HCT116 (cell line): ENCODE measurements around the gene RUNX2. TPM values are rescaled to one million over a fixed set of nuclear protein-coding genes. Genes with fewer than 3 reads are reported as not detected.

ENCODE experiments used
- ATAC-seq: fragments of 200-7000 bp; cut with Tn5 transposase; 2 replicates; pipeline ENCODE4 v1.9.1; 2020; ENCODE audit warnings: mild to moderate bottlenecking, moderate library complexity
- BruUV-seq: library from RNA; stranded (reverse); fragments of 400-500 nt; replicated peaks from 2 replicates; lab custom pipeline; 2021; lab: Mats Ljungman, UMichigan
- CTCF ChIA-PET: fragments of 300-600 bp; sonication (Branson Sonifier 250); formaldehyde crosslinking; loops from one replicate; lab custom pipeline; 2021; ENCODE audit warnings: antibody characterized with exemption; lab: Charles Lee
- POLR2A ChIA-PET: fragments of 300-600, 350-600 bp; sonication (Branson Sonifier 250); formaldehyde crosslinking; loops from one replicate; lab custom pipeline; 2021; ENCODE audit warnings: antibody characterized with exemption; lab: Charles Lee
- RAD21 ChIA-PET, 2 experiments: fragments of 300-600 bp; sonication (Branson Sonifier 250); formaldehyde crosslinking; loops; one replicate each; lab custom pipeline; 2023; ENCODE audit warnings: low total read pairs in 2 of 2; ENCODE audit not compliant: uncharacterized antibody in 2 of 2, unreplicated experiment in 2 of 2, low non-redundant PET in 1 of 2; lab: Charles Lee
- DNase-seq: peaks from one replicate; pipeline ENCODE4 v3.0.0-alpha.2; 2010; ENCODE audit warnings: low read depth, low spot score
- H2AFZ ChIP-seq: fragments of 200-600 bp; shearing (Covaris generic), sonication (generic); 2 replicates; pipeline ENCODE4 v1.6.1; 2017; ENCODE audit warnings: low read depth, mixed run types, mixed read lengths, antibody characterized with exemption, low read length; ENCODE audit not compliant: poor library complexity, severe bottlenecking
- H3K27ac ChIP-seq: 2 replicates; pipeline ENCODE4 v1.5.1; 2012; ENCODE audit warnings: low read depth, low read length
- H3K27me3 ChIP-seq: fragments of 200-600 bp; sonication (generic); 2 replicates; pipeline ENCODE4 v1.6.1; 2016; ENCODE audit warnings: mixed run types, low read length, mixed read lengths; ENCODE audit not compliant: insufficient read depth
- H3K36me3 ChIP-seq, 2 experiments: fragments of 200-500 bp in 1 of 2; fragments of 200-600 bp in 1 of 2; sonication (Bioruptor generic) in 1 of 2; sonication (generic) in 1 of 2; 2 replicates each; pipeline versions ENCODE4 v1.5.1 to v1.6.1; 2014 to 2016; ENCODE audit warnings: low read length in 2 of 2, inconsistent platforms in 1 of 2, mixed read lengths in 1 of 2, mixed run types in 1 of 2; ENCODE audit not compliant: insufficient read depth in 2 of 2, control insufficient read depth in 1 of 2
- H3K4me1 ChIP-seq, 2 experiments: fragments of 200-600 bp in 1 of 2; sonication (generic) in 1 of 2; 2 replicates each; pipeline versions ENCODE4 v1.5.1 to v1.6.1; 2012 to 2017; ENCODE audit warnings: low read length in 2 of 2, inconsistent platforms in 1 of 2, mild to moderate bottlenecking in 1 of 2, mixed read lengths in 1 of 2, mixed run types in 1 of 2, moderate library complexity in 1 of 2; ENCODE audit not compliant: insufficient read depth in 2 of 2, control insufficient read depth in 1 of 2
- H3K4me2 ChIP-seq: fragments of 200-600 bp; sonication (generic); 2 replicates; pipeline ENCODE4 v1.6.1; 2017; ENCODE audit warnings: mixed run types, low read length, mixed read lengths
- H3K4me3 ChIP-seq, 2 experiments: fragments of 200-600 bp in 1 of 2; sonication (generic) in 1 of 2; replicated peaks in 1 of 2; 2 replicates each; pipeline ENCODE4 v1.5.1; 2011 to 2016; ENCODE audit warnings: low read length in 2 of 2, control low read depth in 1 of 2, low read depth in 1 of 2, mild to moderate bottlenecking in 1 of 2, mixed read lengths in 1 of 2, mixed run types in 1 of 2
- H3K79me2 ChIP-seq: fragments of 200-600 bp; sonication (generic); 2 replicates; pipeline ENCODE4 v1.6.1; 2017; ENCODE audit warnings: mild to moderate bottlenecking, mixed run types, low read length, moderate library complexity, mixed read lengths; ENCODE audit not compliant: insufficient read depth
- H3K9ac ChIP-seq: fragments of 200-600 bp; sonication (generic); 2 replicates; pipeline ENCODE4 v1.6.1; 2016; ENCODE audit warnings: low read length, mixed read lengths
- H3K9me2 ChIP-seq: fragments of 200-600 bp; sonication (generic), shearing (Covaris generic); 2 replicates; pipeline ENCODE4 v1.6.1; 2017; ENCODE audit warnings: mixed run types, mild to moderate bottlenecking, moderate library complexity; ENCODE audit not compliant: insufficient read depth
- H3K9me3 ChIP-seq, 2 experiments: fragments of 200-500 bp in 1 of 2; fragments of 200-600 bp in 1 of 2; sonication (Bioruptor generic) in 1 of 2; sonication (generic) in 1 of 2; 2 replicates each; pipeline ENCODE4 v1.6.1; 2014 to 2017; ENCODE audit warnings: low read length in 2 of 2, mixed read lengths in 2 of 2, inconsistent platforms in 1 of 2, low read depth in 1 of 2, mild to moderate bottlenecking in 1 of 2, mixed run types in 1 of 2, moderate library complexity in 1 of 2; ENCODE audit not compliant: control insufficient read depth in 1 of 2, insufficient read depth in 1 of 2
- H4K20me1 ChIP-seq: fragments of 200-600 bp; sonication (generic), shearing (Covaris generic); 2 replicates; pipeline ENCODE4 v1.6.1; 2017; ENCODE audit warnings: mixed run types, mild to moderate bottlenecking, moderate library complexity; ENCODE audit not compliant: insufficient read depth
- JUND ChIP-seq: IDR thresholded peaks from 2 replicates; pipeline ENCODE4 v1.6.1; 2012
- RAD21 ChIP-seq: IDR thresholded peaks from 2 replicates; pipeline ENCODE4 v1.6.1; 2012; ENCODE audit warnings: low read depth, mild to moderate bottlenecking
- SP1 ChIP-seq: IDR thresholded peaks from 2 replicates; pipeline ENCODE4 v1.6.1; 2012; ENCODE audit warnings: low read depth
- SRF ChIP-seq: IDR thresholded peaks from 2 replicates; pipeline ENCODE4 v1.6.1; 2012; ENCODE audit warnings: low read depth
- YY1 ChIP-seq: IDR thresholded peaks from 2 replicates; pipeline ENCODE4 v1.6.1; 2011; ENCODE audit warnings: low read length, low read depth, moderate library complexity, mild to moderate bottlenecking; ENCODE audit not compliant: insufficient replicate concordance; ENCODE audit errors: extremely low read depth
- ZFX ChIP-seq: fragments of 450-650 bp; IDR thresholded peaks from 2 replicates; pipeline ENCODE4 v1.6.1; 2017
- intact Hi-C: fragments of 100-400 bp; cut with micrococcal nuclease; formaldehyde crosslinking; loops from 2 replicates; pipeline ENCODE4 v1.10.0; 2022
- total RNA-seq: library from RNA; stranded (reverse); gene quantifications from one replicate; pipeline ENCODE4 v1.2.1, GENCODE V29; 2021; ENCODE audit not compliant: unreplicated experiment
- TF ChIP-seq, protein P1 (sequence below): IDR thresholded peaks from 2 replicates; pipeline ENCODE4 v1.6.1; 2012
- TF ChIP-seq, protein P2 (sequence below), 3 experiments: fragments of 200-600 bp in 1 of 3; sonication (generic) in 1 of 3; IDR thresholded peaks in 2 of 3; conservative IDR thresholded peaks in 1 of 3; 2 replicates each; pipeline ENCODE4 v1.5.1; 2012 to 2017; ENCODE audit warnings: low read depth in 2 of 3, low read length in 2 of 3, antibody characterized with exemption in 1 of 3, borderline replicate concordance in 1 of 3, control low read depth in 1 of 3, mild to moderate bottlenecking in 1 of 3, mixed read lengths in 1 of 3, mixed run types in 1 of 3, moderate library complexity in 1 of 3; ENCODE audit not compliant: insufficient read depth in 1 of 3
- TF ChIP-seq, protein P3 (sequence below): IDR thresholded peaks from 2 replicates; pipeline ENCODE4 v1.6.1; 2012; ENCODE audit warnings: low read depth

RUNX2 gene
- total RNA-seq, 1 experiment from 2014 or later: 1.1 TPM

DNA sequence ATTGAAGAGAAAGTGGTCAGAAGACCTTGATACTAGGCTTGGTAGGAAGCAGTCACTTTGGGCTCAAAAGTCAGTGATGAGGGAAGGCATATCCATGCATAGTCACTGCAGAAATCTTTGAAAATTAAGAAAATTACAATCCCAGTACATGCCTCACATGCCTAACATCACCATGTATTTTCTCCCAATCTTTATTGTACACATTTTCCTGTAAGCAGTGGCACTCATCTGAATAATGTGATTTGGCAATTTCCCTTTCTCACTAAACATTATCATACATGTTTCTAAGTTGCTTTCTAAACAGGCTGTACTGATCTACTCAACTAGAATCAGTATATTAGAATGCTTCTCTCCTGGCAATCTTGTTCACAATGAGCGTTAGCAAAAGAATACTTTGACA is 330.3 kb downstream of the RUNX2 start:
- TF ChIP-seq RAD21: no peak
- TF ChIP-seq JUND: no peak
- TF ChIP-seq ZFX: no peak
- no peak for TF ChIP-seq SP1
- TF ChIP-seq SRF: no peak
- TF ChIP-seq, protein P1, sequence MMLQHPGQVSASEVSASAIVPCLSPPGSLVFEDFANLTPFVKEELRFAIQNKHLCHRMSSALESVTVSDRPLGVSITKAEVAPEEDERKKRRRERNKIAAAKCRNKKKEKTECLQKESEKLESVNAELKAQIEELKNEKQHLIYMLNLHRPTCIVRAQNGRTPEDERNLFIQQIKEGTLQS: no peak
- no peak for TF ChIP-seq YY1
- TF ChIP-seq, protein P2, sequence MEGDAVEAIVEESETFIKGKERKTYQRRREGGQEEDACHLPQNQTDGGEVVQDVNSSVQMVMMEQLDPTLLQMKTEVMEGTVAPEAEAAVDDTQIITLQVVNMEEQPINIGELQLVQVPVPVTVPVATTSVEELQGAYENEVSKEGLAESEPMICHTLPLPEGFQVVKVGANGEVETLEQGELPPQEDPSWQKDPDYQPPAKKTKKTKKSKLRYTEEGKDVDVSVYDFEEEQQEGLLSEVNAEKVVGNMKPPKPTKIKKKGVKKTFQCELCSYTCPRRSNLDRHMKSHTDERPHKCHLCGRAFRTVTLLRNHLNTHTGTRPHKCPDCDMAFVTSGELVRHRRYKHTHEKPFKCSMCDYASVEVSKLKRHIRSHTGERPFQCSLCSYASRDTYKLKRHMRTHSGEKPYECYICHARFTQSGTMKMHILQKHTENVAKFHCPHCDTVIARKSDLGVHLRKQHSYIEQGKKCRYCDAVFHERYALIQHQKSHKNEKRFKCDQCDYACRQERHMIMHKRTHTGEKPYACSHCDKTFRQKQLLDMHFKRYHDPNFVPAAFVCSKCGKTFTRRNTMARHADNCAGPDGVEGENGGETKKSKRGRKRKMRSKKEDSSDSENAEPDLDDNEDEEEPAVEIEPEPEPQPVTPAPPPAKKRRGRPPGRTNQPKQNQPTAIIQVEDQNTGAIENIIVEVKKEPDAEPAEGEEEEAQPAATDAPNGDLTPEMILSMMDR (IDR thresholded peaks at IDR 0.05 in 2 of 3, conservative IDR thresholded peaks at IDR 0.05 in 1 of 3; ENCODE audit: borderline replicate concordance in 1 of 3, insufficient read depth in 1 of 3, low read depth in 2 of 3, low read length in 2 of 3): no peak
- TF ChIP-seq, protein P3, sequence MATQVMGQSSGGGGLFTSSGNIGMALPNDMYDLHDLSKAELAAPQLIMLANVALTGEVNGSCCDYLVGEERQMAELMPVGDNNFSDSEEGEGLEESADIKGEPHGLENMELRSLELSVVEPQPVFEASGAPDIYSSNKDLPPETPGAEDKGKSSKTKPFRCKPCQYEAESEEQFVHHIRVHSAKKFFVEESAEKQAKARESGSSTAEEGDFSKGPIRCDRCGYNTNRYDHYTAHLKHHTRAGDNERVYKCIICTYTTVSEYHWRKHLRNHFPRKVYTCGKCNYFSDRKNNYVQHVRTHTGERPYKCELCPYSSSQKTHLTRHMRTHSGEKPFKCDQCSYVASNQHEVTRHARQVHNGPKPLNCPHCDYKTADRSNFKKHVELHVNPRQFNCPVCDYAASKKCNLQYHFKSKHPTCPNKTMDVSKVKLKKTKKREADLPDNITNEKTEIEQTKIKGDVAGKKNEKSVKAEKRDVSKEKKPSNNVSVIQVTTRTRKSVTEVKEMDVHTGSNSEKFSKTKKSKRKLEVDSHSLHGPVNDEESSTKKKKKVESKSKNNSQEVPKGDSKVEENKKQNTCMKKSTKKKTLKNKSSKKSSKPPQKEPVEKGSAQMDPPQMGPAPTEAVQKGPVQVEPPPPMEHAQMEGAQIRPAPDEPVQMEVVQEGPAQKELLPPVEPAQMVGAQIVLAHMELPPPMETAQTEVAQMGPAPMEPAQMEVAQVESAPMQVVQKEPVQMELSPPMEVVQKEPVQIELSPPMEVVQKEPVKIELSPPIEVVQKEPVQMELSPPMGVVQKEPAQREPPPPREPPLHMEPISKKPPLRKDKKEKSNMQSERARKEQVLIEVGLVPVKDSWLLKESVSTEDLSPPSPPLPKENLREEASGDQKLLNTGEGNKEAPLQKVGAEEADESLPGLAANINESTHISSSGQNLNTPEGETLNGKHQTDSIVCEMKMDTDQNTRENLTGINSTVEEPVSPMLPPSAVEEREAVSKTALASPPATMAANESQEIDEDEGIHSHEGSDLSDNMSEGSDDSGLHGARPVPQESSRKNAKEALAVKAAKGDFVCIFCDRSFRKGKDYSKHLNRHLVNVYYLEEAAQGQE: no peak
- Histone ChIP-seq H3K9ac (no peak overlapping the region), H2AFZ (no peak overlapping the region), H3K9me3 (no peaks in the 10 kb centered on the region), H3K27ac (no peak overlapping the region), H3K4me3 (no peak overlapping the region), H3K9me2 (no peaks in the 10 kb centered on the region), H3K27me3 (peaks cover 27% of the 10 kb centered on the region; the same call in 1 of the 2 replicates), H3K4me1 (peaks cover 17 to 43% of the 10 kb centered on the region in 2 experiments), H3K36me3 (no peaks in the 10 kb centered on the region), H3K79me2 (no peaks in the 10 kb centered on the region), H4K20me1 (no peaks in the 10 kb centered on the region), H3K4me2 (no peak overlapping the region)
- DNase-seq (no peak), ATAC-seq (no peak)
- ChIA-PET POLR2A (no interaction called here), CTCF (no interaction called here), RAD21 (no interaction called here)
- BruUV-seq: no TSS peak
- intact Hi-C loops: no loop called here
